BJ (cell line): Measurements from ENCODE around the gene PPP1R9B. TPM values are rescaled to one million over a fixed set of nuclear protein-coding genes. Genes with fewer than 3 reads are reported as not detected.

Experiments used
- CTCF ChIA-PET: fragments of 350-600 bp; formaldehyde crosslinking; extraction: SDS; loops from one replicate; lab custom pipeline; 2021; ENCODE audit warnings: antibody characterized with exemption, inconsistent platforms; lab: Yijun Ruan, JAX
- POLR2A ChIA-PET: fragments of 300-600 bp; sonication (Branson Sonifier 250); formaldehyde crosslinking; extraction: SDS; loops from one replicate; lab custom pipeline; 2021; ENCODE audit warnings: antibody characterized with exemption; lab: Charles Lee
- DNase-seq: peaks from one replicate; pipeline ENCODE4 v3.0.0-alpha.2; 2011; ENCODE audit warnings: low read depth
- H3K27me3 ChIP-seq: 2 replicates; pipeline ENCODE4 v1.6.0; 2011; ENCODE audit warnings: low read length; ENCODE audit not compliant: control insufficient read depth, insufficient read depth
- H3K36me3 ChIP-seq: 2 replicates; pipeline ENCODE4 v1.5.1; 2011; ENCODE audit warnings: low read length; ENCODE audit not compliant: control insufficient read depth, insufficient read depth
- H3K4me3 ChIP-seq: 2 replicates; pipeline ENCODE4 v1.5.1; 2011; ENCODE audit warnings: low read depth, mild to moderate bottlenecking, control low read depth, low read length
- CTCF ChIP-seq: IDR thresholded peaks from 2 replicates; pipeline ENCODE4 v1.5.1; 2011; ENCODE audit warnings: low read depth, mild to moderate bottlenecking, control low read depth, inconsistent platforms, low read length, moderate library complexity; ENCODE audit not compliant: insufficient read depth
- polyA plus RNA-seq: library from polyadenylated mRNA; depleted of rRNA; stranded (reverse); fragments of >200 nt; gene quantifications from 2 replicates; pipeline ENCODE4 v1.2.3, GENCODE V29; 2011

The PPP1R9B gene
- polyA plus RNA-seq, 1 experiment, result 17.2 TPM

GRCh38 chr17:50094243-50094752 is 56.2 kb downstream of the PPP1R9B start:
- CTCF ChIA-PET, result interaction anchor here (0.6 to 7.2 kb wide), 53 partner anchors 10 to 533 kb away, joined by 3 to 116 read pairs (median 5); partner anchors contain the start of genes COL1A1, ITGA3, PPP1R9B and SAMD14
- TF ChIP-seq CTCF, result peak; percentile 85

GRCh38 chr17:50093807-50094206 is 56.7 kb downstream of the PPP1R9B start:
- H3K4me3 ChIP-seq, result no peak overlapping the region
- POLR2A ChIA-PET, result no interaction called here

More at GRCh38 chr17:50094243-50094752, 56.2 kb downstream of the PPP1R9B start:
- peak overlapping the region; percentile 91 for H3K4me3 ChIP-seq
- no peaks in the 10 kb centered on the region for H3K27me3 ChIP-seq
- POLR2A ChIA-PET, result no interaction called here
- no peak for DNase-seq
- H3K36me3 ChIP-seq, result peaks cover 15% of the 10 kb centered on the region

GRCh38 chr17:50093246-50093645 is 57.2 kb downstream of the PPP1R9B start:
- CTCF ChIA-PET, result interaction anchor here (1.0 to 7.2 kb wide), 18 partner anchors 9 to 203 kb away, joined by 3 to 116 read pairs (median 5); partner anchors contain the start of genes PPP1R9B and SAMD14
- no peak for TF ChIP-seq CTCF
- peaks cover 11% of the 10 kb centered on the region for H3K36me3 ChIP-seq
- no peaks in the 10 kb centered on the region for H3K27me3 ChIP-seq
- POLR2A ChIA-PET, result no interaction called here
- no peak overlapping the region for H3K4me3 ChIP-seq
- DNase-seq, result no peak

More at GRCh38 chr17:50093807-50094206, 56.7 kb downstream of the PPP1R9B start:
- CTCF ChIA-PET, result interaction anchor here (0.6 to 7.2 kb wide), 49 partner anchors 9 to 532 kb away, joined by 3 to 116 read pairs (median 5); partner anchors contain the start of genes COL1A1, ITGA3, PPP1R9B and SAMD14
- peaks cover 14% of the 10 kb centered on the region for H3K36me3 ChIP-seq
- no peaks in the 10 kb centered on the region for H3K27me3 ChIP-seq
- DNase-seq, result no peak
- no peak for TF ChIP-seq CTCF

GRCh38 chr17:50091918-50092285 is 58.6 kb downstream of the PPP1R9B start:
- H3K4me3 ChIP-seq, result no peak overlapping the region
- TF ChIP-seq CTCF, result no peak
- DNase-seq, result no peak
- H3K36me3 ChIP-seq, result peaks cover 15% of the 10 kb centered on the region
- ChIA-PET CTCF (interaction anchor here (0.6 to 7.2 kb wide), 9 partner anchors 11 to 205 kb away, joined by 3 to 116 read pairs (median 4); partner anchors contain the start of gene PPP1R9B), POLR2A (no interaction called here)
- no peaks in the 10 kb centered on the region for H3K27me3 ChIP-seq

GRCh38 chr17:50090971-50091917 is 59.2 kb downstream of the PPP1R9B start:
- no peak for TF ChIP-seq CTCF
- no peak for DNase-seq
- POLR2A ChIA-PET, result no interaction called here

More at GRCh38 chr17:50090971-50091917, 59.2 kb downstream of the PPP1R9B start:
- no peak overlapping the region for H3K4me3 ChIP-seq
- H3K27me3 ChIP-seq, result no peaks in the 10 kb centered on the region
- CTCF ChIA-PET, result interaction anchor here (0.6 to 7.2 kb wide), 10 partner anchors 13 to 205 kb away, joined by 3 to 116 read pairs (median 4); no protein-coding TSS in a partner anchor
- H3K36me3 ChIP-seq, result peaks cover 15% of the 10 kb centered on the region
